ENCODE measurements around the gene RAB11FIP3.

The RAB11FIP3 gene

DNA sequence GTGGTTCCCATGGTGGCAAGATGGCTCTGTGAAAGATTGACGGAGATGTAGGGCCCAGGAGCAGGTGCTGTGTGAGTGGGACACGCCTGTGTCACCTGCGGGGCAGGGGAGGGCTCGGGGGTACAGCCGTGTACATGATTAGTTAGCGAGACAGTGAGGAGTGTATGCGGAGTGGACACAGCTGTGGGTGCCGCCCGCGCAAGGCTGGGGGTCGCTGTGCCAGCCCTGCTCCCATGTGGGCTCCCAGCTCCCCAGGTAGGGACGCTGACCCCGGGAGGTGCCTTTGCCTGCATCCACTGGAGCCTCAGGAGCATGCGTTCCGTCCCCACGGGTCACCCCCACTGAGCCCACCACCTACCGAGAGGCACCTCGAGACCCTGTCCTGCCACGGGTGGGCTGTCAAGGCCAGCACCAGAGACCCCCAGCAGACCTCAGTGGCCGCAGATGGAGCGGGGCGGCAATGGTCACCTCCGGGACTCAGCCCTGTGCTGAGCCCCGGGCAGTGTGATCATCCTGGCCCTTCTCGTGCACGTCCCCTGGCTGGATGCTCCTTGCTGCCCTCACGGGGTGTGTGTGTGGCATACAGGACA is 109.5 kb downstream of the RAB11FIP3 start:
- DNase-seq: no peak

GRCh38 chr16:535446-536405 is 110.3 kb downstream of the RAB11FIP3 start:
- no peak for DNase-seq

- DNase-seq: no peak
Measured at GRCh38 chr16:536746-537145, 111.3 kb downstream of the RAB11FIP3 start.

DNA sequence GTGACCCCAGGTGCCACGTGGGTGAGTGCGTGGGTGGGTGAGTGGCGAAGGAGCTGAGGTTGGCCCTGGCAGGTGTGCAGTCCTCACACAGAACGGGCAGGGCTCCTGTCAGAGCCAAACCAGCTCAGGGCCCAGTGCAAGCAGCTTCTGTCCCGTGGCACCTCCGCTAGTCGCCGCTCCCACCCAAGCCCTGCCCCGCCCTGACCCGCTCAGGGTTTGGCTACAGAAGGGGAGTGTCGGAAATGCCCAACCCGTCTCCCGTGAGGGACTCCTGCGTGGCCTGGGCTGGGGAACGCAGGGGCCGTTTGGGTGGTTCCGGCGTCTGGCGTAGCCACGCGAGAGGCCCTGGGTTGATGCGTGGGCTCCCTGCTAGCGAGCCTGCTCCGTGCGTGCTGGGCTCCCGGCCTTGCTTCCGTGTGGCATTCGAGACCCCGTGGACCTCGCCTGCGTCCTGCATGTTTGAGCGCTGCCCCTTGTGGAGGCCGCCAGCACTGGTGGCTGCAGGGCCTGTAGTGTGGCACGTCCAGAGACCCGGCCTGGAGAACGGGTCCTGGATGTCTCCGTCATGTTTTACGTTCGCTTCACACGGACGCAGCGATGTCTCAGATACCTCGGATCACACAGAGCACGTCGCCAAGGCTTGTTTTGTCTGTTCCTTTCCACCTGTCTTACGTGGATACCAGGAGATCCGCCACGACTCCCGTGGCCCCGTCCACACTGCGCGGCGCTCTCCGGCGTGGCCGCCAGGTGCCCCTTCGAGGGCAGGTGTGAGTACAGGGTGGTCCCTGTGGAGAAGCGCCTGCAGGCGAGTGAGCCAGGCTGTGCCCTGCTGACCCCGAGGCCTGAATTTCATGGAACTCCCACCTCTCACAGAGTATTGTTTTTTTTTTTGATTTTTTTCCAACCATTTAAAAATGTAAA is 112.2 kb downstream of the RAB11FIP3 start:
- DNase-seq: no peak

DNA sequence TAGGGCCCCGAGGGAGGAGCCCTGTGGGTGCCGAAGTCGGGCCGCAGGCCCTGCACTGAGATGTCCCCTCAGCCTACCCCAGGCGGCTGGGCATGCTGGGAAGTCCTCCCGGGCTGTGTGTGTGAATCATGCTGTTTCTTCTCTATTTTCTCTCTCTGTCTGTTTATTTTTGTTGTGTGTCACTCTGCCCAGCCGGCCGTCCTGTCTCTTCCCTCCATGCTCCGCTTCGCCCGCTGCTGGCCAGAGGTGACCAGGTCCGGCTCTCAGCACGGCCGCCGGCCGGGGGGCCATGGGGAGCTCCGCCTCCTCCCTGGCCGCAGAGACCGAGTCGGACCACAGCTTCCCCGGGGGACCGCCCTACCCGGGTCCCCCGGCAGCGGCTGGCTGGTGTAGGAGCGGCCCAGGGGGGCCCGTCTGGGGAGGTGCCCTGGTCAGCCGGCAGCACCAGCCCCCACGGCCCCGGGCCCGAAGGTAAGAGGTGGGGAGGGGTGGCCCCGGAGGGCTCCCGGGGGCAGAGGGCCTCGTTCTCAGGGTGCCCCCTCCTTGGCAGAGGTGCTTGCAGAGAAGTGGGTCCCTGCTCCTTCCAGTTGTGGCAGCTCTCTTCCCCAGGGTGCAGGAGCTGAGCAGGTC is 114.6 kb downstream of the RAB11FIP3 start:
- DNase-seq: no peak

GRCh38 chr16:540645-541340 is 115.3 kb downstream of the RAB11FIP3 start:
- no peak for DNase-seq

GRCh38 chr16:543301-544164 is 118.1 kb downstream of the RAB11FIP3 start:
- no peak for DNase-seq

DNA sequence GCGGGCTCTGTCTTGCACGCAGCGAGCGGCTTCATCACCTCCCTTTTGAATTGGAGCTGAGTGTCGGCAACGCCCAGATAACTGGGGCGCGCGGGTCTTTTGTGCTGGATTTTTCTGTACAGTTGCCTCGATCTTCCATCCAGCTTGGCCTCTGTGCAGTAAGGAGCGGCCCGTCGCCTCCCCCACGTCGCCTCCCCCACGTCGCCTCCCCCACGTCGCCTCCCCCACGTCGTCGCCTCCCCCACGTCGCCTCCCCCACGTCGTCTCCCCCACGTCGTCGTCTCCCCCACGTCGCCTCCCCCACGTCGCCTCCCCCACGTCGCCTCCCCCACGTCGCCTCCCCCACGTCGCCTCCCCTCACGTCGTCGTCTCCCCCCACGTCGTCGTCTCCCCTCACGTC is 119.1 kb downstream of the RAB11FIP3 start:
- no peak for DNase-seq

- peak; percentile 85 for DNase-seq
Measured at GRCh38 chr16:546909-547770, 121.7 kb downstream of the RAB11FIP3 start.

GRCh38 chr16:548586-548985 is 123.1 kb downstream of the RAB11FIP3 start:
- no peak for DNase-seq

- no peak for DNase-seq
Measured at GRCh38 chr16:549544-550263, 124.3 kb downstream of the RAB11FIP3 start.

DNA sequence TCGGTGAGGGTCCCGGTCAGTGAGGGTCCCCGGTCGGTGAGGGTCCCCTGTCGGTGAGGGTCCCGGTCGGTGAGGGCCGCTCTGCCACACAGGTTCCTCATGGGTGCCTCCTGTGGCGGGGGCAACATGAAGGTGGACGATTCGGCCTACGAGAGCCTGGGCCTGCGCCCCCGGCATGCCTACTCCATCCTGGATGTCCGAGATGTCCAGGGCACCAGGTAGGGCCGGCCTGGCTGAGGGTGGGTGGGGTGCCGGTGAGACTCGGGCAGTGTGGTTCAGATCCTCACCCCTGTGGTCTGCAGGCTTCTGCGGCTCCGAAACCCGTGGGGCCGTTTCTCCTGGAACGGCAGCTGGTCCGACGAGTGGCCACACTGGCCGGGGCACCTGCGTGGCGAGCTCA is 125.8 kb downstream of the RAB11FIP3 start:
- no peak for DNase-seq

DNA sequence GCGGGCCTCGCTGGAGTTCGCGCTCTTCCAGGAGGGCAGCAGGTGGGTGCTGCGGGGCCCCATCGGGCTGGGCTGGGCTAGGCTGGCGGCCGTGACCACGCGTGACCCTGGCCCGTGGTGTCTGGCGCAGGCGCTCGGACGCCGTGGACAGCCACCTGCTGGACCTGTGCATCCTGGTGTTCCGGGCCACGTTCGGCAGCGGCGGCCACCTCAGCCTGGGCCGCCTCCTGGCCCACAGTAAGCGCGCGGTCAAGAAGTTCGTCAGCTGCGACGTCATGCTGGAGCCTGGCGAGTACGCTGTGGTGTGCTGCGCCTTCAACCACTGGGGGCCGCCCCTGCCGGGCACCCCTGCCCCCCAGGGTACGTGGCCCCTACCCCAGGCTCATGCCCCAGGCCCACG is 126.7 kb downstream of the RAB11FIP3 start:
- DNase-seq: no peak

DNA sequence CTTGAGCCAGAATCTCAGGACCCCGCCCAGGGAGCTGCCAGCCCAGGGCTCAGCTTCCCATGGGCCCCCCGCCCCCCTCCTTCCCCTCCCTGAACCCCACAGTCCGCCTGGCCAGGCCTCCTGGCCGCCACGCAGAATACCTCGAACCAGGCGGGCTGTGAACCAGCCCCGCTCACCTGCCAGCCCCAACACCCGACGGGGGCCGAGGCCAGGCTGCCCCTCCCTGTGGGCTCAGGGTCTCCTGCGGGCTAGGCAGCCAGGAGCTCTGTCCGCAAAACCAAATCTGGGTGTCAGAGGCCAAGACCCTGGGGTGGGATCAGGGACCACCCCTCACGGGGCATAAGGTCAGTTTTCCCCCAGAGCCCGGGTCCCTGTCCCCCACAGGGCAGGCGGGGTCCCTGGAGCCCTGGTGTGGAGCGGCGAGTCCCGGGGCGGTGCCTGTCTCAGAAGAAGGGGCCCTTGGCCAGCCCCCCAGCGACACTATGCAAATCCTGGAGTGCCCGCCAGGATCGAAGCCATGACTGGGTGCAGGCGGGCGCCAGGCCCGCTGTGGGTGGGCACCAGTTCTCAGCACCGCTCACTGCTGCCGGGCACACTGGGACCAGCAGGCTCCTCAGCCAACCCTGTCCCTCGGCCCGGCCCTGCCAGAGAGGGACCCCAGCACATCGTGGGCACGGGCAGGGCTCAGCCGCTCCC is 128.3 kb downstream of the RAB11FIP3 start:
- no peak for DNase-seq

GRCh38 chr16:554297-554621 is 128.8 kb downstream of the RAB11FIP3 start:
- DNase-seq: no peak

DNA sequence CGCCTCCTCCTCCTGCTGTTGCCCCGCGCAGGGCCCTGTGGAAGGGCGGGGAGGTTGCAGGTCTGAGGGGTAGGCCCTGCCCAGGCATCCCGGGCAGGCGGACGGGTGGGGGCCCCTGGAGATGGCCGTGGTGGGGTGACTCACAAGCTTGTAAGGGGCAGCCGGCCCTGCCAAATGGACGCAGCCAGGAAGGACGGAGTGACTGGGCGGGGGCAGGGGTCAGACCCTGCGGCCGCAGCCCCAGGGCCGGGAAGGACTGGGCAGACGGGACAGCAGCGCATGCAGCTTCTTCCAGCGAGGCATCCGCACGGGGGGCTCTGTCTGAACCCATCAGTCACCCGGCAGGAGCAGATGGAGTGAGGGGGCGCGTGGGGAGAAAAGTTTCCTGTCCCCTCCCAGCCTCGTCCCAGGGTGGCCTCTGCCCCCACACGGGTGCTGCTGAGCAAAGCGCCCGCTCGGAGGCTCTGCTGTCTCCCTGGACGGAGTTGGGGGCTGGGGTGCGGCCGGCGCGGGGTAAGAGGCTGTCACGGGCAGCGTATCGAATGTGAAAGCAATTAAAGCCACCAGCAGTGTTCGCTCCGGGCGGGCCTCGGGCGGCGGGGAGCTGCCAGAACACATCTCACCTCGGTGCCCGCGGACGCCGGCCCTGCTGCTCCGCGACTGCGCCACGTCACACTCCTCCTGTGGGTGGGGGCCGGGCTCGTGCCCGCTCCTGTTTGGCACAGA is 129.4 kb downstream of the RAB11FIP3 start:
- DNase-seq: no peak

- DNase-seq: no peak
Measured at GRCh38 chr16:555528-556473, 130.4 kb downstream of the RAB11FIP3 start.
